ENCODE data around the gene USP14.
"Not testable (repeated sequence)": the region's sequence is repeated elsewhere in the genome, so short reads cannot be mapped to it uniquely, and the experiment has no call there.

USP14 gene

GRCh38 chr18:136433-136832 is 21.9 kb upstream of the USP14 start:
- H3K9ac ChIP-seq (ENCODE audit: low read length), result no peak overlapping the region
- H3K4me3 ChIP-seq (ENCODE audit: low read depth, low read length), result no peak overlapping the region
- peaks cover 7% of the 10 kb centered on the region; the same call in 1 of the 2 replicates for H3K9me3 ChIP-seq (ENCODE audit: control insufficient read depth, insufficient read depth, low read depth, low read length)
- H3K27ac ChIP-seq (ENCODE audit: low read depth, low read length), result no peak overlapping the region
- no peaks in the 10 kb centered on the region for H3K4me1 ChIP-seq (ENCODE audit: control insufficient read depth, insufficient read depth, low read length)
- H3K36me3 ChIP-seq (ENCODE audit: control insufficient read depth, insufficient read depth, low read length), result no peaks in the 10 kb centered on the region
- no peaks in the 10 kb centered on the region for H3K27me3 ChIP-seq (ENCODE audit: control insufficient read depth, insufficient read depth, low read length)

- no peaks in the 10 kb centered on the region for H3K36me3 ChIP-seq (ENCODE audit: control insufficient read depth, insufficient read depth, low read length)
- no peak overlapping the region for H3K27ac ChIP-seq (ENCODE audit: low read depth, low read length)
- H3K9ac ChIP-seq (ENCODE audit: low read length), result no peak overlapping the region
- no peaks in the 10 kb centered on the region for H3K27me3 ChIP-seq (ENCODE audit: control insufficient read depth, insufficient read depth, low read length)
- H3K4me3 ChIP-seq (ENCODE audit: low read depth, low read length), result no peak overlapping the region
- H3K9me3 ChIP-seq (ENCODE audit: control insufficient read depth, insufficient read depth, low read depth, low read length), result peaks cover 5% of the 10 kb centered on the region; the same call in 1 of the 2 replicates
- no peaks in the 10 kb centered on the region for H3K4me1 ChIP-seq (ENCODE audit: control insufficient read depth, insufficient read depth, low read length)
Observed at GRCh38 chr18:137327-137726, 21.0 kb upstream of the USP14 start.

DNA sequence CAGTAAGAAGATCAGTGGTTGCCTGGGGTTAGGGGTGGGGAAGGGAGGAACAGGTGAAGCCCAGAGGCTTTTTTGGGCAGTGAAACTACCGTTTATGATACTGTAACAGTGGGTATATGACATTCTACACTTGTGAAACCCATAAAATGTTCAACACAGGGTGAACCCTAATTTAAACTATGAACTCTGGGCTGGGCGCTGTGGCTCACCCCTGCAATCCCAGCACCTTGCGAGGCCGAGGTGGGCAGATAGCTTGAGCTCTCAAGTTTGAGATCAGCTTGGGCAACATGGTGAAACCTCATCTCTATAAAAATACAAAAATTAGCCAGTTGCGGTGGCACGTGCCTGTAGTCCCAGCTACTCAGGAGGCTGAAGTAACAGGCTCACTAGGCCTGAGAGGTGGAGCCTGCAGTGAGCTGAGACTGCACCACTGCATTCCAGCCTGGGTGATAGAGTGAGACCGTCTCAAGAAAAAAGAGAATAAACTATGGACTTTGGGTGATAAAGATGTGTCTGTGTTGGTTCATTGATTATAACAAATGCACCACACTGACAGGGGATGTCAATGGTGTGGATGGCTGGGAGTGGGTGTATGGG is 17.6 kb upstream of the USP14 start:
- Histone ChIP-seq H3K9ac (ENCODE audit: low read length) (no peak overlapping the region), H3K27ac (ENCODE audit: low read depth, low read length) (no peak overlapping the region), H3K9me3 (ENCODE audit: control insufficient read depth, insufficient read depth, low read depth, low read length) (peaks cover 5% of the 10 kb centered on the region; the same call in 1 of the 2 replicates), H3K27me3 (ENCODE audit: control insufficient read depth, insufficient read depth, low read length) (no peaks in the 10 kb centered on the region), H3K36me3 (ENCODE audit: control insufficient read depth, insufficient read depth, low read length) (no peaks in the 10 kb centered on the region), H3K4me1 (ENCODE audit: control insufficient read depth, insufficient read depth, low read length) (no peaks in the 10 kb centered on the region), H3K4me3 (ENCODE audit: low read depth, low read length) (no peak overlapping the region)

- not testable (repeated sequence) for H3K27me3 ChIP-seq (ENCODE audit: control insufficient read depth, insufficient read depth, low read length); H3K27ac ChIP-seq (ENCODE audit: low read depth, low read length); H3K9me3 ChIP-seq (ENCODE audit: control insufficient read depth, insufficient read depth, low read depth, low read length); H3K4me3 ChIP-seq (ENCODE audit: low read depth, low read length); H3K9ac ChIP-seq (ENCODE audit: low read length); H3K4me1 ChIP-seq (ENCODE audit: control insufficient read depth, insufficient read depth, low read length); H3K36me3 ChIP-seq (ENCODE audit: control insufficient read depth, insufficient read depth, low read length)
Observed at GRCh38 chr18:142624-143296, 15.6 kb upstream of the USP14 start.

GRCh38 chr18:148841-149240 is 9.5 kb upstream of the USP14 start:
- H3K36me3 ChIP-seq (ENCODE audit: control insufficient read depth, insufficient read depth, low read length), result no peaks in the 10 kb centered on the region
- H3K27me3 ChIP-seq (ENCODE audit: control insufficient read depth, insufficient read depth, low read length), result no peaks in the 10 kb centered on the region
- H3K4me3 ChIP-seq (ENCODE audit: low read depth, low read length), result no peak overlapping the region
- H3K27ac ChIP-seq (ENCODE audit: low read depth, low read length), result no peak overlapping the region
- no peak overlapping the region for H3K9ac ChIP-seq (ENCODE audit: low read length)
- no peaks in the 10 kb centered on the region for H3K4me1 ChIP-seq (ENCODE audit: control insufficient read depth, insufficient read depth, low read length)
- no peaks in the 10 kb centered on the region for H3K9me3 ChIP-seq (ENCODE audit: control insufficient read depth, insufficient read depth, low read depth, low read length)

DNA sequence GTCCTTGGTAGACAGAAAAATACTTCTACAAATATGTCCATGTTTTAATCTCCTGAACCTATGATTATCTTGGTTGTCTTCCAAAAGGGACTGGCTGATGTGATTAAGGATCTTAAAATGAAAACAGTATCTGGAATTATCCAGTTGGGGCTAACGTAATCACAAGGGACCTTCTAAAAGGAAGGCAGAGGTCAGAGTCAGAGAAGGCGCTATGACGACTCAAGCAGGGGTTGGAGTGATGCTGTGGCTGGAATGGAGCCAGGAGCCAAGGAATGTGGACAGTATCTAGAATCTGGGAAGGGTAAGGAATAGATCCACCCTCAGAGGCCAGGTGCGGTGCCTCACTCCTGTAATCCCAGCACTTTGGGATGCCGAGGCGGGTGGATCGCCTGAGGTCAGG is 4.2 kb upstream of the USP14 start:
- H3K36me3 ChIP-seq (ENCODE audit: control insufficient read depth, insufficient read depth, low read length), result no peaks in the 10 kb centered on the region
- H3K4me3 ChIP-seq (ENCODE audit: low read depth, low read length), result no peak overlapping the region
- H3K4me1 ChIP-seq (ENCODE audit: control insufficient read depth, insufficient read depth, low read length), result no peaks in the 10 kb centered on the region
- H3K9me3 ChIP-seq (ENCODE audit: control insufficient read depth, insufficient read depth, low read depth, low read length), result no peaks in the 10 kb centered on the region
- no peak overlapping the region for H3K27ac ChIP-seq (ENCODE audit: low read depth, low read length)
- peaks cover 12% of the 10 kb centered on the region; the same call in 1 of the 2 replicates for H3K27me3 ChIP-seq (ENCODE audit: control insufficient read depth, insufficient read depth, low read length)
- H3K9ac ChIP-seq (ENCODE audit: low read length), result no peak overlapping the region

- H3K9me3 ChIP-seq (ENCODE audit: control insufficient read depth, insufficient read depth, low read depth, low read length), result no peaks in the 10 kb centered on the region
- no peak overlapping the region for H3K4me3 ChIP-seq (ENCODE audit: low read depth, low read length)
- no peak overlapping the region for H3K27ac ChIP-seq (ENCODE audit: low read depth, low read length)
- peaks cover 12% of the 10 kb centered on the region; the same call in 1 of the 2 replicates for H3K27me3 ChIP-seq (ENCODE audit: control insufficient read depth, insufficient read depth, low read length)
- no peaks in the 10 kb centered on the region for H3K4me1 ChIP-seq (ENCODE audit: control insufficient read depth, insufficient read depth, low read length)
- no peak overlapping the region for H3K9ac ChIP-seq (ENCODE audit: low read length)
- H3K36me3 ChIP-seq (ENCODE audit: control insufficient read depth, insufficient read depth, low read length), result no peaks in the 10 kb centered on the region
Observed at GRCh38 chr18:155688-156087, 2.7 kb upstream of the USP14 start.

DNA sequence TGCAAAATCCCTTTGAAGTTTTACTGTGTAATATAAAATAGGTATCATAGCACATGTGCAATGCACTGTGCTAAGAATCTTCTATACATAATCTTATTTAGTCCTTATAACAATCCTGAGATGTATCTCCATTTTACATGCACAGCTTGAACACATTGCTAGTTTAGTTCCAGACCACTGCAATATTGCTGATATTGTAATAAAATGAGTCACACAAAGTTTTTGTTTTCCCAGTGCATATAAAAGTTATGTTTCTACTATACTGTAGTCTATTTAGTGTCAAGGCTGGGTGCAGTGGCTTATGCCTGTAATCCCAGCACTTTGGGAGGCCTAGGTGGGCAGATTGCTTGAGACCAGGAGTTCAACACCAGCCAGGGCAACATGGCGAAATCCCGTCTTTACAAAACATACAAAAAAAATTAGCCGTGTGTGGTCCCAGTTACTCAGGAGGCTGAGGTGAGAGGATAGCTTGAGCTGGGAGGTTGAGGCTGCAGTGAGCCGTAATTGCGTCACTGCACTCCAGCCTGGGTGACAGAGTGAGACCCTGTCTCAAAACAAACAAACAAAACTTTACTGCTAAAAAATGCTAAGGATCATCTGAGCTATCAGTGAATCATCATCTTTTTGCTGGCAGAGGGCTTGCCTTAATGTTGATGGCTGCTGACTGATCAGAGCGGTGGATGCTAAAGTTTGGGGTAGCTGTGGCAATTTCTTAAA is 1.7 kb upstream of the USP14 start:
- no peaks in the 10 kb centered on the region for H3K36me3 ChIP-seq (ENCODE audit: control insufficient read depth, insufficient read depth, low read length)
- no peak overlapping the region for H3K9ac ChIP-seq (ENCODE audit: low read length)
- H3K4me1 ChIP-seq (ENCODE audit: control insufficient read depth, insufficient read depth, low read length), result no peaks in the 10 kb centered on the region

DNA sequence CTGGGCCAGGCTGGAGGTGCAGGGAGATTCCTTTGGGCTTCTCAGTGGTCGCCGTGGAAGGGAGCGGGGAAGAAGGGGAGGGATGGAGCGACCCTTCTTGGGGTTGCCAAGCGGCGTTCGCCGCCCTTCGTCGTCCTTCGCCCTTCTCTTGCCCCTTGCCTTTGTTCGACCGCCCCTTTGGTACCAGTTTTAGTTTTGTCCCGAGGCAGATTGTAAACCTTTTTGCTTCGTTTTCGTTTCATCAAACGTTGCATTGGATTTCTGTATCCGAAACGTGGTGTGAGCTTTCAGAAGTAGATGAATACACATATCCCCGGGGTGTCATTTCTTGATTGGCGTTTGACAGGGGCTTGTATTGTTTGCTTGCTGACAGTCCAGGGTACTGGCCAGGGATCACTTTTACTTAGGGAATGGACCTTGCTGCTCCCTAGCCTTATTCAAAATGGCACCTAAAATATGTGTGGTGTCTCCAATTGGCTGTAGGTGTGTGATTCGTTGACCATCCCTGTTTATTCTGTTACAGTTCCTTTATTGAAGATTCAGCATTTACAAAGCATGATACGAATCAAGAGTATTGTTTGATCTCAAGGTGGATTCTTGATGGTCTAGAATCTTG is 788 bp downstream of the USP14 start:
- peak overlapping the region; percentile 85 for H3K27ac ChIP-seq (ENCODE audit: low read depth, low read length)
- peak overlapping the region; percentile 97 for H3K9ac ChIP-seq (ENCODE audit: low read length)
- peaks cover 12% of the 10 kb centered on the region for H3K36me3 ChIP-seq (ENCODE audit: control insufficient read depth, insufficient read depth, low read length)
- peaks cover 12% of the 10 kb centered on the region; the same call in 1 of the 2 replicates for H3K27me3 ChIP-seq (ENCODE audit: control insufficient read depth, insufficient read depth, low read length)
- peak overlapping the region; percentile 98 for H3K4me3 ChIP-seq (ENCODE audit: low read depth, low read length)
- H3K4me1 ChIP-seq (ENCODE audit: control insufficient read depth, insufficient read depth, low read length), result no peaks in the 10 kb centered on the region
- no peaks in the 10 kb centered on the region for H3K9me3 ChIP-seq (ENCODE audit: control insufficient read depth, insufficient read depth, low read depth, low read length)

More for the DNA sequence above, 1.7 kb upstream of the USP14 start:
- Histone ChIP-seq H3K9me3 (ENCODE audit: control insufficient read depth, insufficient read depth, low read depth, low read length) (no peaks in the 10 kb centered on the region), H3K27me3 (ENCODE audit: control insufficient read depth, insufficient read depth, low read length) (peaks cover 12% of the 10 kb centered on the region; the same call in 1 of the 2 replicates), H3K4me3 (ENCODE audit: low read depth, low read length) (no peak overlapping the region), H3K27ac (ENCODE audit: low read depth, low read length) (no peak overlapping the region)

DNA sequence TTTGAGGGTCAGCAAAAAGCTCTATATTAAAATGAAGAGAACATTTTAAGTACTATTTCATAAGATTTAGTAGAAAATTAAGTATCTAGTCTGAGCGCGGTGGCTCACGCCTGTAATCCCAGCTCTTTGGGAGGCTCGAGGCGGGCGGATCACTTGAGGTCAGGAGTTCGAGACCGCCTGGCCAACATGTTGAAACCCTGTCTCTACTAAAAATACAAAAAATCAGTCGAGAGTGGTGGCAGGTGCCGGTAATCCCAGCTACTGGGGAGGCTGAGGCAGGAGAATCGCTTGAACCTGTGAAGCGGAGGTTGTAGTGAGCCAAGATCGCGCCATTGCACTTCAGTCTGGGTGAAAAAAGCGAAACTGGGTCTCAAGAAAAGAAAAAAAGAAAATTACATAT is 1.6 kb downstream of the USP14 start:
- Histone ChIP-seq H3K4me3 (ENCODE audit: low read depth, low read length) (peak overlapping the region; percentile 98), H3K9me3 (ENCODE audit: control insufficient read depth, insufficient read depth, low read depth, low read length) (no peaks in the 10 kb centered on the region), H3K9ac (ENCODE audit: low read length) (no peak overlapping the region), H3K36me3 (ENCODE audit: control insufficient read depth, insufficient read depth, low read length) (peaks cover 19% of the 10 kb centered on the region), H3K4me1 (ENCODE audit: control insufficient read depth, insufficient read depth, low read length) (no peaks in the 10 kb centered on the region), H3K27me3 (ENCODE audit: control insufficient read depth, insufficient read depth, low read length) (peaks cover 12% of the 10 kb centered on the region; the same call in 1 of the 2 replicates), H3K27ac (ENCODE audit: low read depth, low read length) (no peak overlapping the region)

All from HUES6 (cell line).